ENCODE measurements around the gene LMO2. TPM values are rescaled to one million over a fixed set of nuclear protein-coding genes. Genes with fewer than 3 reads are reported as not detected.
A peak's percentile ranks its signal among the peaks of the same experiment; 100 is the strongest.

Gene LMO2
- total and polyA plus RNA-seq, 2 donors from 2014 or later: 57.1 to 60.6 TPM

- peak overlapping the region; percentile 23 to 60 for H3K27ac ChIP-seq (ENCODE audit: low read depth in 2 of 2, low read length in 2 of 2)
- TF ChIP-seq CTCF (IDR thresholded peaks at IDR 0.05; ENCODE audit: borderline replicate concordance, extremely low read depth, insufficient read depth): no peak
- H3K36me3 ChIP-seq (ENCODE audit: control insufficient read depth in 2 of 3, insufficient read depth in 3 of 3, low read length in 3 of 3): no peaks in the 10 kb centered on the region
- H3K4me1 ChIP-seq (ENCODE audit: control insufficient read depth in 2 of 3, insufficient read depth in 2 of 3, low read depth in 1 of 3, low read length in 3 of 3): peaks cover 0 to 45% (median 26%) of the 10 kb centered on the region in 3 donors
- H3K4me3 ChIP-seq (ENCODE audit: low read length in 3 of 3): no peak overlapping the region
- intact Hi-C loops (cut with DNase I): no loop called here
- DNase-seq (peak in 2 of 5 donors; percentile 13 to 26), FAIRE-seq (no peak)
- H3K9ac ChIP-seq (ENCODE audit: low read length in 3 of 3): peak overlapping the region in 1 of 3 donors; percentile 24
- H3K9me3 ChIP-seq (ENCODE audit: control insufficient read depth in 2 of 3, insufficient read depth in 1 of 3, low read length in 3 of 3): no peaks in the 10 kb centered on the region
- H3K27me3 ChIP-seq (ENCODE audit: control insufficient read depth, insufficient read depth, low read length): no peaks in the 10 kb centered on the region
These were observed 29.8 kb downstream of the LMO2 start for GRCh38 chr11:33861941-33862589.

GRCh38 chr11:33861386-33861785 lies 30.5 kb downstream of the LMO2 start:
- FAIRE-seq: no peak
- Histone ChIP-seq H3K9me3 (ENCODE audit: control insufficient read depth in 2 of 3, insufficient read depth in 1 of 3, low read length in 3 of 3) (no peaks in the 10 kb centered on the region), H3K27me3 (ENCODE audit: control insufficient read depth, insufficient read depth, low read length) (no peaks in the 10 kb centered on the region), H3K4me1 (ENCODE audit: control insufficient read depth in 2 of 3, insufficient read depth in 2 of 3, low read depth in 1 of 3, low read length in 3 of 3) (peaks cover 0 to 45% (median 26%) of the 10 kb centered on the region in 3 donors), H3K4me3 (ENCODE audit: low read length in 3 of 3) (peak overlapping the region in 1 of 3 donors; percentile 32), H3K36me3 (ENCODE audit: control insufficient read depth in 2 of 3, insufficient read depth in 3 of 3, low read length in 3 of 3) (no peaks in the 10 kb centered on the region), H3K9ac (ENCODE audit: low read length in 3 of 3) (peak overlapping the region in 1 of 3 donors; percentile 24), H3K27ac (ENCODE audit: low read depth in 2 of 2, low read length in 2 of 2) (peak overlapping the region; percentile 60 to 66)
- intact Hi-C loops (cut with DNase I): no loop called here
- no peak for TF ChIP-seq CTCF (IDR thresholded peaks at IDR 0.05; ENCODE audit: borderline replicate concordance, extremely low read depth, insufficient read depth)
- peak in 1 of 5 donors; percentile 13 for DNase-seq

GRCh38 chr11:33860926-33861325 lies 30.9 kb downstream of the LMO2 start:
- Histone ChIP-seq H3K27me3 (ENCODE audit: control insufficient read depth, insufficient read depth, low read length) (no peaks in the 10 kb centered on the region), H3K4me1 (ENCODE audit: control insufficient read depth in 2 of 3, insufficient read depth in 2 of 3, low read depth in 1 of 3, low read length in 3 of 3) (peaks cover 0 to 45% (median 26%) of the 10 kb centered on the region in 3 donors), H3K9ac (ENCODE audit: low read length in 3 of 3) (peak overlapping the region in 1 of 3 donors; percentile 24), H3K4me3 (ENCODE audit: low read length in 3 of 3) (peak overlapping the region in 1 of 3 donors; percentile 16), H3K27ac (ENCODE audit: low read depth in 2 of 2, low read length in 2 of 2) (peak overlapping the region; percentile 60 to 66), H3K36me3 (ENCODE audit: control insufficient read depth in 2 of 3, insufficient read depth in 3 of 3, low read length in 3 of 3) (no peaks in the 10 kb centered on the region), H3K9me3 (ENCODE audit: control insufficient read depth in 2 of 3, insufficient read depth in 1 of 3, low read length in 3 of 3) (no peaks in the 10 kb centered on the region)
- intact Hi-C loops (cut with DNase I): no loop called here
- no peak for FAIRE-seq
- DNase-seq: peak in 3 of 5 donors; percentile 20 to 45 (median 29)
- no peak for TF ChIP-seq CTCF (IDR thresholded peaks at IDR 0.05; ENCODE audit: borderline replicate concordance, extremely low read depth, insufficient read depth)

Measured in kidney (tissue), 14 donors.